B cell (primary cell): ENCODE data around the gene NGEF.

Experiments used
- EZH2 ChIP-seq: IDR thresholded peaks from 2 replicates; pipeline ENCODE4 v1.6.1; 2012; ENCODE audit warnings: borderline replicate concordance, low read depth, mild to moderate bottlenecking, moderate library complexity, low read length; ENCODE audit not compliant: insufficient read depth, poor library complexity, severe bottlenecking
- TF ChIP-seq, protein P1 (sequence below): fragments of 200-600 bp; IDR thresholded peaks from one replicate; pipeline ENCODE4 v1.8.0; 2022; ENCODE audit warnings: antibody characterized with exemption, mild to moderate bottlenecking

- TF ChIP-seq, protein P1, sequence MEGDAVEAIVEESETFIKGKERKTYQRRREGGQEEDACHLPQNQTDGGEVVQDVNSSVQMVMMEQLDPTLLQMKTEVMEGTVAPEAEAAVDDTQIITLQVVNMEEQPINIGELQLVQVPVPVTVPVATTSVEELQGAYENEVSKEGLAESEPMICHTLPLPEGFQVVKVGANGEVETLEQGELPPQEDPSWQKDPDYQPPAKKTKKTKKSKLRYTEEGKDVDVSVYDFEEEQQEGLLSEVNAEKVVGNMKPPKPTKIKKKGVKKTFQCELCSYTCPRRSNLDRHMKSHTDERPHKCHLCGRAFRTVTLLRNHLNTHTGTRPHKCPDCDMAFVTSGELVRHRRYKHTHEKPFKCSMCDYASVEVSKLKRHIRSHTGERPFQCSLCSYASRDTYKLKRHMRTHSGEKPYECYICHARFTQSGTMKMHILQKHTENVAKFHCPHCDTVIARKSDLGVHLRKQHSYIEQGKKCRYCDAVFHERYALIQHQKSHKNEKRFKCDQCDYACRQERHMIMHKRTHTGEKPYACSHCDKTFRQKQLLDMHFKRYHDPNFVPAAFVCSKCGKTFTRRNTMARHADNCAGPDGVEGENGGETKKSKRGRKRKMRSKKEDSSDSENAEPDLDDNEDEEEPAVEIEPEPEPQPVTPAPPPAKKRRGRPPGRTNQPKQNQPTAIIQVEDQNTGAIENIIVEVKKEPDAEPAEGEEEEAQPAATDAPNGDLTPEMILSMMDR, result no peak
- no peak for TF ChIP-seq EZH2
Observed at GRCh38 chr2:233009661-233010060, 3.4 kb downstream of the NGEF start.
